ENCODE results near the gene RMND5B. TPM values are rescaled to one million over a fixed set of nuclear protein-coding genes. Genes with fewer than 3 reads are reported as not detected.

RMND5B gene
- total and polyA plus RNA-seq, 2 experiments from 2014 or later: 27.2 to 42.2 TPM

GRCh38 chr5:178111925-178112324 is 18.9 kb upstream of the RMND5B start:
- H3K27me3 ChIP-seq: peaks cover 16% of the 10 kb centered on the region
- H3K4me1 ChIP-seq (ENCODE audit: insufficient read depth): peaks cover 29% of the 10 kb centered on the region
- no peaks in the 10 kb centered on the region for H3K9me2 ChIP-seq (replicated peaks; ENCODE audit: insufficient read depth)
- no peaks in the 10 kb centered on the region for H3K79me2 ChIP-seq
- H2AFZ ChIP-seq: no peak overlapping the region
- DNase-seq (ENCODE audit: low spot score): peak; percentile 48
- no peak overlapping the region for H3K4me3 ChIP-seq
- no peak overlapping the region for H3K27ac ChIP-seq
- no peaks in the 10 kb centered on the region for H4K20me1 ChIP-seq (ENCODE audit: insufficient read depth, poor library complexity, severe bottlenecking)
- TF ChIP-seq EZH2 (IDR thresholded peaks at IDR 0.05; ENCODE audit: borderline replicate concordance): no peak
- no peak for TF ChIP-seq EZH2phosphoT487 (IDR thresholded peaks at IDR 0.05; ENCODE audit: low read depth, severe bottlenecking, unreplicated experiment)
- no peak for TF ChIP-seq CTCF (IDR thresholded peaks at IDR 0.05; ENCODE audit: poor library complexity)
- H3K9me3 ChIP-seq (ENCODE audit: low read depth): no peaks in the 10 kb centered on the region
- no peaks in the 10 kb centered on the region for H3K36me3 ChIP-seq (replicated peaks; ENCODE audit: insufficient read depth, low read depth)
- WGBS (ENCODE audit: low lambda C conversion rate, missing lambda C conversion rate): 67% methylated on average over 3 of the region's 3 CpGs
- no peak overlapping the region for H3K4me2 ChIP-seq

- H3K4me2 ChIP-seq: peak overlapping the region; percentile 99
- H3K4me3 ChIP-seq: no peak overlapping the region
- H3K27ac ChIP-seq: no peak overlapping the region
- no peaks in the 10 kb centered on the region for H3K9me3 ChIP-seq (ENCODE audit: low read depth)
- no peak overlapping the region for H2AFZ ChIP-seq
- peaks cover 29% of the 10 kb centered on the region for H3K4me1 ChIP-seq (ENCODE audit: insufficient read depth)
- WGBS (ENCODE audit: low lambda C conversion rate, missing lambda C conversion rate): 89% methylated on average over 5 of the region's 5 CpGs
- no peaks in the 10 kb centered on the region for H3K36me3 ChIP-seq (replicated peaks; ENCODE audit: insufficient read depth, low read depth)
- H4K20me1 ChIP-seq (ENCODE audit: insufficient read depth, poor library complexity, severe bottlenecking): no peaks in the 10 kb centered on the region
- H3K9me2 ChIP-seq (replicated peaks; ENCODE audit: insufficient read depth): no peaks in the 10 kb centered on the region
- TF ChIP-seq CTCF (IDR thresholded peaks at IDR 0.05; ENCODE audit: poor library complexity) (no peak), EZH2 (IDR thresholded peaks at IDR 0.05; ENCODE audit: borderline replicate concordance) (no peak), EZH2phosphoT487 (IDR thresholded peaks at IDR 0.05; ENCODE audit: low read depth, severe bottlenecking, unreplicated experiment) (no peak)
- H3K27me3 ChIP-seq: peaks cover 16% of the 10 kb centered on the region
- no peak for DNase-seq (ENCODE audit: low spot score)
- H3K79me2 ChIP-seq: no peaks in the 10 kb centered on the region
Measured at GRCh38 chr5:178112545-178112944, 18.3 kb upstream of the RMND5B start.

- Histone ChIP-seq H4K20me1 (ENCODE audit: insufficient read depth, poor library complexity, severe bottlenecking) (no peaks in the 10 kb centered on the region), H3K4me3 (peak within 1 kb of the TSS; percentile 63), H3K4me2 (peak within 1 kb of the TSS; percentile 99), H3K79me2 (no peaks in the 10 kb centered on the region), H3K4me1 (ENCODE audit: insufficient read depth) (peaks cover 29% of the 10 kb centered on the region), H3K9me2 (replicated peaks; ENCODE audit: insufficient read depth) (no peaks in the 10 kb centered on the region), H3K27ac (peak within 1 kb of the TSS; percentile 14), H2AFZ (peak within 1 kb of the TSS; percentile 63), H3K27me3 (peaks cover 16% of the 10 kb centered on the region), H3K9me3 (ENCODE audit: low read depth) (no peaks in the 10 kb centered on the region), H3K36me3 (replicated peaks; ENCODE audit: insufficient read depth, low read depth) (no peaks in the 10 kb centered on the region)
- no peak for TF ChIP-seq EZH2phosphoT487 (IDR thresholded peaks at IDR 0.05; ENCODE audit: low read depth, severe bottlenecking, unreplicated experiment)
- peak; percentile 19 for TF ChIP-seq CTCF (IDR thresholded peaks at IDR 0.05; ENCODE audit: poor library complexity)
- 1% methylated on average over 54 of the region's 96 CpGs for WGBS (ENCODE audit: low lambda C conversion rate, missing lambda C conversion rate)
- peak; percentile 91 for DNase-seq (ENCODE audit: low spot score)
Measured at GRCh38 chr5:178113141-178113787, 17.6 kb upstream of the RMND5B start, which contains the start of gene N4BP3. Gene N4BP3, plus strand, starts transcription at chr5:178113532. Its CDS starts 6,052 bp downstream, at chr5:178119584.

Data from hepatocyte (in vitro differentiated cells).